ENCODE measurements around the gene L1CAM. TPM values are rescaled to one million over a fixed set of nuclear protein-coding genes. Genes with fewer than 3 reads are reported as not detected.

L1CAM gene
- total and polyA plus RNA-seq, 2 donors (not counting 1 experiment from before 2014, with no cell fraction given), result 9.4 to 19.9 TPM

GRCh38 chrX:153830640-153831428 lies 55.1 kb downstream of the L1CAM start:
- Mint-ChIP-seq H3K4me1 (peaks cover 5% of the 10 kb centered on the region), H3K9me3 (ENCODE audit: insufficient read depth) (no peaks in the 10 kb centered on the region), H3K27me3 (peaks cover 32% of the 10 kb centered on the region), H3K4me3 (peak overlapping the region; percentile 59), H3K27ac (no peak overlapping the region)
- intact Hi-C loops (cut with micrococcal nuclease), result no loop called here
- no peak for DNase-seq
- WGBS (ENCODE audit: insufficient coverage), result under 1% methylated on average over 86 of the region's 102 CpGs
- Histone ChIP-seq H3K4me1 (ENCODE audit: control insufficient read depth in 2 of 2, insufficient read depth in 2 of 2, low read length in 2 of 2) (peaks cover 7 to 16% of the 10 kb centered on the region in 2 donors), H2AFZ (ENCODE audit: insufficient read depth, low read depth, low read length, poor library complexity, severe bottlenecking) (no peak overlapping the region), H3K9ac (ENCODE audit: low read length) (no peak overlapping the region), H3K4me3 (ENCODE audit: control extremely low read depth in 1 of 5, extremely low read depth in 1 of 5, insufficient read depth in 1 of 5, low read depth in 2 of 5, low read length in 4 of 5) (no peak overlapping the region), H3K27ac (ENCODE audit: low read length in 2 of 2) (no peak overlapping the region), H3K9me3 (ENCODE audit: control extremely low read depth in 1 of 3, control insufficient read depth in 2 of 3, insufficient read depth in 1 of 3, low read length in 2 of 3) (peaks cover 0 to 9% (median 0%) of the 10 kb centered on the region in 3 donors), H4K20me1 (ENCODE audit: control insufficient read depth, insufficient read depth, low read length, poor library complexity, severe bottlenecking) (no peaks in the 10 kb centered on the region), H3K4me2 (replicated peaks; ENCODE audit: low read depth, low read length, poor library complexity, severe bottlenecking) (peak overlapping the region; percentile 81), H3K36me3 (replicated peaks in 1 of 2; ENCODE audit: control extremely low read depth in 1 of 2, control insufficient read depth in 1 of 2, extremely low read depth in 1 of 2, insufficient read depth in 2 of 2, low read length in 1 of 2) (no peaks in the 10 kb centered on the region), H3K27me3 (replicated peaks in 1 of 4; ENCODE audit: control extremely low read depth in 1 of 4, control insufficient read depth in 3 of 4, insufficient read depth in 4 of 4, low read length in 3 of 4) (peaks cover 0 to 40% (median 8%) of the 10 kb centered on the region in 4 experiments), H3K79me2 (ENCODE audit: control insufficient read depth, insufficient read depth, low read length) (no peaks in the 10 kb centered on the region)
- no peak for ATAC-seq (ENCODE audit: low read depth)
- TF ChIP-seq EZH2 (IDR thresholded peaks at IDR 0.05; ENCODE audit: borderline replicate concordance, insufficient read depth, low read depth, low read length, poor library complexity, severe bottlenecking) (no peak), CTCF (IDR thresholded peaks at IDR 0.05) (no peak)
- ChIA-PET POLR2A (no interaction called here), CTCF (no interaction called here)
